Psoas muscle (tissue), 8 donors: ENCODE data around the gene ABCD1. TPM values are rescaled to one million over a fixed set of nuclear protein-coding genes. Genes with fewer than 3 reads are reported as not detected.

Source experiments
- ATAC-seq, 4 donors: fragments of 200-7000 bp; cut with Tn5 transposase; one replicate each; pipeline ENCODE4 v1.9.1; 2020; ENCODE audit warnings: moderate library complexity in 3 of 4, mild to moderate bottlenecking in 2 of 4
- DNase-seq, 2 donors: peaks; one replicate each; pipeline ENCODE4 v3.0.0-alpha.2; 2020
- H3K27ac ChIP-seq: fragments of 200-600 bp; one replicate; pipeline ENCODE4 v1.8.0; 2022
- H3K27me3 ChIP-seq, 3 donors: fragments of 200-600 bp in 1 of 3; one replicate each; pipeline versions ENCODE4 v1.6.1 to v1.8.0; 2013 to 2022; ENCODE audit warnings: low read length in 2 of 3, mild to moderate bottlenecking in 2 of 3, moderate library complexity in 1 of 3; ENCODE audit not compliant: insufficient read depth in 3 of 3
- H3K36me3 ChIP-seq, 2 donors: fragments of 200-600 bp in 1 of 2; one replicate each; pipeline versions ENCODE4 v1.6.1 to v1.8.0; 2013 to 2022; ENCODE audit warnings: low read depth in 1 of 2, mild to moderate bottlenecking in 1 of 2, moderate library complexity in 1 of 2; ENCODE audit not compliant: insufficient read depth in 1 of 2
- H3K4me1 ChIP-seq: fragments of 200-600 bp; one replicate; pipeline ENCODE4 v1.8.0; 2022
- H3K4me3 ChIP-seq: fragments of 200-600 bp; one replicate; pipeline ENCODE4 v1.8.0; 2022; ENCODE audit warnings: mild to moderate bottlenecking
- H3K9me3 ChIP-seq: fragments of 200-600 bp; one replicate; pipeline ENCODE4 v1.8.0; 2022
- CTCF ChIP-seq: fragments of 200-600 bp; IDR thresholded peaks from one replicate; pipeline ENCODE4 v1.8.0; 2022; ENCODE audit warnings: antibody characterized with exemption
- WGBS, 3 donors: extraction: QIAGEN DNeasy Blood & Tissue Kit; methylation state at CpG; one replicate each; pipeline versions ENCODE4 v1.1.6 to v1.1.7; 2013; 5-methylcytosine and 5-hydroxymethylcytosine counted together
- intact Hi-C, 2 donors: fragments of 100-400 bp; cut with DNase I; formaldehyde crosslinking; loops; one replicate each; pipeline versions ENCODE4 v1.11.0 to v1.14.2; 2022
- polyA plus RNA-seq, 3 donors: library from polyadenylated mRNA; stranded (reverse); fragments of 200-250 nt; gene quantifications; one replicate each; pipeline ENCODE4 v1.2.3, GENCODE V29; 2013
- total RNA-seq, 4 donors: library from RNA; stranded (reverse); fragmentation: NEBNext Ultra II Directional in 2 of 4; extraction: Animal tissue kit (Norgen Biotek cat#: 25700) in 2 of 4; gene quantifications; one replicate each; pipeline versions ENCODE4 v1.2.1 to v1.2.4, GENCODE V29; 2021 to 2023
- donor health status: healthy with polysubstance abuse.
- donor health status: DM: no; HTN: no; CAD: no; lungs with moderate emphysema.
- donor health status: Bipolar disorder and iron deficiency.
- donor health status: healthy.
- donor health status: DM: yes; HTN: yes; CAD: no.
- donor health status: DM: no; HTN: no; CAD: no.
- donor health status: DM: no; HTN: no; CAD: no.
- donor health status: DM: yes; HTN: yes; CAD: no.

Gene ABCD1
- total and polyA plus RNA-seq, 7 donors, result 11.7 to 36.0 (median 20.8) TPM

GRCh38 chrX:153789654-153790053, 65.0 kb downstream of the ABCD1 start:
- intact Hi-C loops, result no loop called here
- H3K36me3 ChIP-seq, result peaks cover 0 to 41% of the 10 kb centered on the region in 2 donors
- no peak overlapping the region for H3K27ac ChIP-seq
- TF ChIP-seq CTCF, result no peak
- 87 to 99% (median 94%) methylated on average over 10 to 12 of the region's 12 CpGs for WGBS, 3 donors
- ATAC-seq, result no peak
- no peak for DNase-seq
- H3K4me3 ChIP-seq, result no peak overlapping the region
- no peaks in the 10 kb centered on the region for H3K9me3 ChIP-seq
- no peaks in the 10 kb centered on the region for H3K27me3 ChIP-seq
- peaks cover 8% of the 10 kb centered on the region for H3K4me1 ChIP-seq

GRCh38 chrX:153791104-153791852, 66.6 kb downstream of the ABCD1 start:
- H3K4me3 ChIP-seq, result no peak overlapping the region
- no peak for TF ChIP-seq CTCF
- no peak for ATAC-seq
- H3K27me3 ChIP-seq, result no peaks in the 10 kb centered on the region
- no peaks in the 10 kb centered on the region for H3K9me3 ChIP-seq
- intact Hi-C loops, result no loop called here
- WGBS, 3 donors, result 54 to 81% (median 67%) methylated on average over 14 to 17 of the region's 17 CpGs
- H3K36me3 ChIP-seq, result peaks cover 0 to 29% of the 10 kb centered on the region in 2 donors
- no peak overlapping the region for H3K27ac ChIP-seq
- no peak for DNase-seq
- peaks cover 13% of the 10 kb centered on the region for H3K4me1 ChIP-seq

GRCh38 chrX:153792368-153792767, 67.7 kb downstream of the ABCD1 start:
- TF ChIP-seq CTCF, result no peak
- no peaks in the 10 kb centered on the region for H3K9me3 ChIP-seq
- ATAC-seq (no peak), DNase-seq (no peak)
- 71 to 78% (median 71%) methylated on average over 6 of the region's 6 CpGs for WGBS, 3 donors
- intact Hi-C loops, result no loop called here
- peak overlapping the region; percentile 78 for H3K4me3 ChIP-seq
- H3K27ac ChIP-seq, result no peak overlapping the region
- no peaks in the 10 kb centered on the region for H3K27me3 ChIP-seq
- peaks cover 13% of the 10 kb centered on the region for H3K4me1 ChIP-seq
- peaks cover 4 to 23% of the 10 kb centered on the region in 2 donors for H3K36me3 ChIP-seq

GRCh38 chrX:153793291-153793690, 68.6 kb downstream of the ABCD1 start:
- ATAC-seq (peak in 2 of 4 donors; percentile 11), DNase-seq (no peak)
- Histone ChIP-seq H3K4me3 (peak overlapping the region; percentile 78), H3K27ac (peak overlapping the region; percentile 91), H3K27me3 (no peaks in the 10 kb centered on the region), H3K36me3 (peaks cover 4 to 24% of the 10 kb centered on the region in 2 donors), H3K4me1 (peaks cover 13% of the 10 kb centered on the region), H3K9me3 (no peaks in the 10 kb centered on the region)
- intact Hi-C loops, result no loop called here
- no peak for TF ChIP-seq CTCF
- WGBS, 3 donors, result 3 to 42% (median 7%) methylated on average over 7 of the region's 7 CpGs

Other genes with a start within 250 kb of the ABCD1 start
- gene BGN, start 229.9 kb upstream of the ABCD1 start, total RNA-seq, result 10 to 100 TPM; 12.6 to 62.4 (median 23.6) TPM
- 1 to 10 TPM; 6.7 to 9.9 (median 8.4) TPM for gene BGN, start 229.9 kb upstream of the ABCD1 start, polyA plus RNA-seq
- gene ATP2B3, start 207.2 kb upstream of the ABCD1 start, total RNA-seq, result under 1 TPM in 1 of 4 donors, not detected in 3; 0.04 TPM
- under 1 TPM in 2 of 3 donors, not detected in 1; 0.01 TPM for gene ATP2B3, start 207.2 kb upstream of the ABCD1 start, polyA plus RNA-seq
- 10 to 100 TPM; 17.0 to 34.3 (median 20.6) TPM for gene CCNQ, start 125.7 kb upstream of the ABCD1 start, total RNA-seq
- gene CCNQ, start 125.7 kb upstream of the ABCD1 start, polyA plus RNA-seq, result 10 to 100 TPM; 47.8 to 53.5 (median 48.6) TPM
- gene DUSP9, start 77.7 kb upstream of the ABCD1 start, total RNA-seq, result not detected
- not detected for gene DUSP9, start 77.7 kb upstream of the ABCD1 start, polyA plus RNA-seq
- gene PNCK, start 51.0 kb upstream of the ABCD1 start, total RNA-seq, result 1 to 10 TPM in 1 of 4 donors, under 1 TPM in 3; 0.79 to 1.9 (median 0.92) TPM
- 1 to 10 TPM in 1 of 3 donors, under 1 TPM in 2; 0.21 to 1.0 (median 0.35) TPM for gene PNCK, start 51.0 kb upstream of the ABCD1 start, polyA plus RNA-seq
- 100 to 1,000 TPM in 2 of 4 donors, 10 to 100 TPM in 2; 82.2 to 256 (median 117) TPM for gene SLC6A8, start 36.9 kb upstream of the ABCD1 start, total RNA-seq
- gene SLC6A8, start 36.9 kb upstream of the ABCD1 start, polyA plus RNA-seq, result 100 to 1,000 TPM in 2 of 3 donors, 10 to 100 TPM in 1; 84.9 to 209 (median 104) TPM
- 10 to 100 TPM; 65.4 to 71.6 (median 66.0) TPM for gene BCAP31, start 469 bp upstream of the ABCD1 start, total RNA-seq
- 10 to 100 TPM; 63.7 to 97.3 (median 72.1) TPM for gene BCAP31, start 469 bp upstream of the ABCD1 start, polyA plus RNA-seq
- gene PLXNB3, start 39.4 kb downstream of the ABCD1 start, total RNA-seq, result 1 to 10 TPM in 1 of 4 donors, under 1 TPM in 3; 0.27 to 1.5 (median 0.73) TPM
- under 1 TPM; 0.13 to 0.35 (median 0.31) TPM for gene PLXNB3, start 39.4 kb downstream of the ABCD1 start, polyA plus RNA-seq
- 100 to 1,000 TPM in 1 of 4 donors, 10 to 100 TPM in 3; 43.7 to 140 (median 61.4) TPM for gene SRPK3, start 56.2 kb downstream of the ABCD1 start, total RNA-seq
- 10 to 100 TPM; 14.5 to 37.4 (median 23.3) TPM for gene SRPK3, start 56.2 kb downstream of the ABCD1 start, polyA plus RNA-seq
- gene IDH3G, start 69.5 kb downstream of the ABCD1 start, total RNA-seq, result 10 to 100 TPM; 45.6 to 56.9 (median 51.8) TPM
- gene IDH3G, start 69.5 kb downstream of the ABCD1 start, polyA plus RNA-seq, result 10 to 100 TPM; 25.0 to 54.2 (median 44.3) TPM
- 10 to 100 TPM; 57.2 to 86.6 (median 71.2) TPM for gene SSR4, start 69.8 kb downstream of the ABCD1 start, total RNA-seq
- gene SSR4, start 69.8 kb downstream of the ABCD1 start, polyA plus RNA-seq, result 100 to 1,000 TPM in 2 of 3 donors, 10 to 100 TPM in 1; 84.5 to 198 (median 107) TPM
- 1 to 10 TPM in 3 of 4 donors, under 1 TPM in 1; 0.50 to 2.1 (median 1.4) TPM for gene PDZD4, start 105.7 kb downstream of the ABCD1 start, total RNA-seq
- 1 to 10 TPM in 1 of 3 donors, under 1 TPM in 2; 0.65 to 1.3 (median 0.79) TPM for gene PDZD4, start 105.7 kb downstream of the ABCD1 start, polyA plus RNA-seq
- gene L1CAM, start 161.3 kb downstream of the ABCD1 start, total RNA-seq, result 1 to 10 TPM in 2 of 4 donors, under 1 TPM in 2; 0.22 to 1.5 (median 0.90) TPM
- under 1 TPM; 0.36 to 0.46 (median 0.39) TPM for gene L1CAM, start 161.3 kb downstream of the ABCD1 start, polyA plus RNA-seq
- gene AVPR2, start 179.8 kb downstream of the ABCD1 start, total RNA-seq, result 1 to 10 TPM; 1.3 to 4.8 (median 2.0) TPM
- gene AVPR2, start 179.8 kb downstream of the ABCD1 start, polyA plus RNA-seq, result 1 to 10 TPM; 1.4 to 3.2 (median 2.5) TPM
- 1 to 10 TPM; 5.1 to 8.0 (median 6.4) TPM for gene ARHGAP4, start 201.4 kb downstream of the ABCD1 start, total RNA-seq
- 1 to 10 TPM; 5.8 to 7.6 (median 6.8) TPM for gene ARHGAP4, start 201.4 kb downstream of the ABCD1 start, polyA plus RNA-seq
- 100 to 1,000 TPM; 105 to 166 (median 115) TPM for gene NAA10, start 210.2 kb downstream of the ABCD1 start, total RNA-seq
- 100 to 1,000 TPM; 168 to 203 (median 193) TPM for gene NAA10, start 210.2 kb downstream of the ABCD1 start, polyA plus RNA-seq
- 1 to 10 TPM; 2.9 to 4.4 (median 3.6) TPM for gene RENBP, start 219.8 kb downstream of the ABCD1 start, total RNA-seq
- gene RENBP, start 219.8 kb downstream of the ABCD1 start, polyA plus RNA-seq, result 1 to 10 TPM in 2 of 3 donors, under 1 TPM in 1; 0.97 to 1.9 (median 1.4) TPM
- gene HCFC1, start 247.0 kb downstream of the ABCD1 start, total RNA-seq, result 10 to 100 TPM; 29.8 to 50.1 (median 40.0) TPM
- 10 to 100 TPM; 15.1 to 46.5 (median 25.8) TPM for gene HCFC1, start 247.0 kb downstream of the ABCD1 start, polyA plus RNA-seq
- gene TMEM187, start 247.9 kb downstream of the ABCD1 start, total RNA-seq, result 1 to 10 TPM; 3.2 to 7.8 (median 6.8) TPM
- gene TMEM187, start 247.9 kb downstream of the ABCD1 start, polyA plus RNA-seq, result 1 to 10 TPM; 2.2 to 6.7 (median 5.2) TPM